NB4 (cell line): ENCODE results near the gene TSPO2.
A peak's percentile ranks its signal among the peaks of the same experiment; 100 is the strongest.

Source experiments
- CTCF ChIP-seq: IDR thresholded peaks from one replicate; pipeline ENCODE4 v1.5.1; 2012; ENCODE audit warnings: low read depth, low read length
- MAX ChIP-seq: IDR thresholded peaks from 2 replicates; pipeline ENCODE4 v1.6.1; 2011; ENCODE audit warnings: low read depth, low read length

- TF ChIP-seq CTCF, result no peak
- peak; percentile 53; the same call in 1 of the 2 replicates for TF ChIP-seq MAX
Observed at GRCh38 chr6:41073968-41074691, 31.9 kb downstream of the TSPO2 start.
